Measurements from ENCODE around the gene SORBS2. TPM values are rescaled to one million over a fixed set of nuclear protein-coding genes. Genes with fewer than 3 reads are reported as not detected.
A peak's percentile ranks its signal among the peaks of the same experiment; 100 is the strongest.

Gene SORBS2
- total RNA-seq, 1 donor from 2014 or later = 1.1 TPM

GRCh38 chr4:185554365-185555126 is 257.4 kb downstream of the SORBS2 start:
- H3K4me3 ChIP-seq (ENCODE audit: low read depth, low read length) = no peak overlapping the region
- H3K27me3 ChIP-seq (ENCODE audit: control insufficient read depth, insufficient read depth, low read length) = no peaks in the 10 kb centered on the region
- TF ChIP-seq CTCF (IDR thresholded peaks at IDR 0.05; ENCODE audit: insufficient read depth, low read length, severe bottlenecking) = no peak
- no peaks in the 10 kb centered on the region for H3K36me3 ChIP-seq (ENCODE audit: control insufficient read depth, insufficient read depth, low read length)
- no peak for FAIRE-seq
- no peak for DNase-seq (ENCODE audit: low read depth)

- no peak for TF ChIP-seq CTCF (IDR thresholded peaks at IDR 0.05; ENCODE audit: insufficient read depth, low read length, severe bottlenecking)
- no peaks in the 10 kb centered on the region for H3K27me3 ChIP-seq (ENCODE audit: control insufficient read depth, insufficient read depth, low read length)
- H3K4me3 ChIP-seq (ENCODE audit: low read depth, low read length) = no peak overlapping the region
- FAIRE-seq = no peak
- DNase-seq (ENCODE audit: low read depth) = peak; percentile 58
- H3K36me3 ChIP-seq (ENCODE audit: control insufficient read depth, insufficient read depth, low read length) = no peaks in the 10 kb centered on the region
These were observed 259.7 kb downstream of the SORBS2 start for GRCh38 chr4:185552254-185552653.

GRCh38 chr4:185550933-185551332 is 261.1 kb downstream of the SORBS2 start:
- DNase-seq (ENCODE audit: low read depth) (no peak), FAIRE-seq (no peak)
- Histone ChIP-seq H3K27me3 (ENCODE audit: control insufficient read depth, insufficient read depth, low read length) (no peaks in the 10 kb centered on the region), H3K36me3 (ENCODE audit: control insufficient read depth, insufficient read depth, low read length) (no peaks in the 10 kb centered on the region), H3K4me3 (ENCODE audit: low read depth, low read length) (no peak overlapping the region)
- no peak for TF ChIP-seq CTCF (IDR thresholded peaks at IDR 0.05; ENCODE audit: insufficient read depth, low read length, severe bottlenecking)

GRCh38 chr4:185549095-185549639 is 262.8 kb downstream of the SORBS2 start:
- FAIRE-seq (no peak), DNase-seq (ENCODE audit: low read depth) (no peak)
- TF ChIP-seq CTCF (IDR thresholded peaks at IDR 0.05; ENCODE audit: insufficient read depth, low read length, severe bottlenecking) = no peak
- Histone ChIP-seq H3K36me3 (ENCODE audit: control insufficient read depth, insufficient read depth, low read length) (no peaks in the 10 kb centered on the region), H3K4me3 (ENCODE audit: low read depth, low read length) (no peak overlapping the region), H3K27me3 (ENCODE audit: control insufficient read depth, insufficient read depth, low read length) (no peaks in the 10 kb centered on the region)

GRCh38 chr4:185548587-185548986 is 263.4 kb downstream of the SORBS2 start:
- no peak for FAIRE-seq

More at GRCh38 chr4:185548587-185548986, 263.4 kb downstream of the SORBS2 start:
- Histone ChIP-seq H3K36me3 (ENCODE audit: control insufficient read depth, insufficient read depth, low read length) (no peaks in the 10 kb centered on the region), H3K27me3 (ENCODE audit: control insufficient read depth, insufficient read depth, low read length) (no peaks in the 10 kb centered on the region), H3K4me3 (ENCODE audit: low read depth, low read length) (no peak overlapping the region)
- DNase-seq (ENCODE audit: low read depth) = no peak
- no peak for TF ChIP-seq CTCF (IDR thresholded peaks at IDR 0.05; ENCODE audit: insufficient read depth, low read length, severe bottlenecking)
